Measurements from ENCODE around the gene CDCA8. TPM values are rescaled to one million over a fixed set of nuclear protein-coding genes. Genes with fewer than 3 reads are reported as not detected.

CDCA8 gene
- total and polyA plus RNA-seq, 8 donors, result 0.19 to 0.79 (median 0.44) TPM

DNA sequence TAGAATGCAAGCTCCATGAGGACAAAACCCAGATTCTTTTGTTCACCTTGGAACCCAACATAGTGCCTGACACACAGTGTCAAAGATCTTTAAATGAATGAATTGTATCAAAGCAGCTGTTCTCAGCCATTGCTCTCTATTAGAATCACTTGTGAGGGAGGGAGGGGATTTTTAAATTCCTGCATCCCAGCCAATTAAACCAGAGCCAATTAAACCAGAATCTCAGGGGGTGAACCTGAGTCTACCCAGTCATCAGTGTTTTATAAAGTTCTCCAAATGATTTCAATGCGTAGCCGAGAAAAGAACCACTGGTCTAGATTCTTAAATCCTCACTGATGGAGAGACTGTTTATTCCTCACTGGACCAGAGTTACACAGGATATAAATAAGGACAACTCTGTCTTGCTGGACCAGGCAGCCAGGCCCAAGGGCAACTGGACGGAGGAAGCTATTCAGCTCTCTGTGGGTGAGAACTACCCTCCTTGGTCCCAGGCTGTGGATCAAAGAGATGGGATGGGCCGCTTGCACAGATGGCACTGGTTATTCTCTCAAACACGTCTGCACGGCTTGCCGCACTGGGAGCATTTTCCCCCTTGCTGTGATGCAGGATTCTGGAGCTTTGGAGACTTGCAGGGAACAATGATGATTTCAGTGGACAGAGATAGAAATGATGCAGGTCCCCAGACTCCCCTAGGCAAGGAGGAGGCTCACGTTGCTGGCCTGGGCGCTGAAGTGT lies 20.0 kb upstream of the CDCA8 start:
- TF ChIP-seq, protein P1, sequence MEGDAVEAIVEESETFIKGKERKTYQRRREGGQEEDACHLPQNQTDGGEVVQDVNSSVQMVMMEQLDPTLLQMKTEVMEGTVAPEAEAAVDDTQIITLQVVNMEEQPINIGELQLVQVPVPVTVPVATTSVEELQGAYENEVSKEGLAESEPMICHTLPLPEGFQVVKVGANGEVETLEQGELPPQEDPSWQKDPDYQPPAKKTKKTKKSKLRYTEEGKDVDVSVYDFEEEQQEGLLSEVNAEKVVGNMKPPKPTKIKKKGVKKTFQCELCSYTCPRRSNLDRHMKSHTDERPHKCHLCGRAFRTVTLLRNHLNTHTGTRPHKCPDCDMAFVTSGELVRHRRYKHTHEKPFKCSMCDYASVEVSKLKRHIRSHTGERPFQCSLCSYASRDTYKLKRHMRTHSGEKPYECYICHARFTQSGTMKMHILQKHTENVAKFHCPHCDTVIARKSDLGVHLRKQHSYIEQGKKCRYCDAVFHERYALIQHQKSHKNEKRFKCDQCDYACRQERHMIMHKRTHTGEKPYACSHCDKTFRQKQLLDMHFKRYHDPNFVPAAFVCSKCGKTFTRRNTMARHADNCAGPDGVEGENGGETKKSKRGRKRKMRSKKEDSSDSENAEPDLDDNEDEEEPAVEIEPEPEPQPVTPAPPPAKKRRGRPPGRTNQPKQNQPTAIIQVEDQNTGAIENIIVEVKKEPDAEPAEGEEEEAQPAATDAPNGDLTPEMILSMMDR (IDR thresholded peaks at IDR 0.05), result no peak
- 45 to 55% methylated on average over 9 of the region's 9 CpGs for WGBS, 2 donors
- FAIRE-seq, result no peak

DNA sequence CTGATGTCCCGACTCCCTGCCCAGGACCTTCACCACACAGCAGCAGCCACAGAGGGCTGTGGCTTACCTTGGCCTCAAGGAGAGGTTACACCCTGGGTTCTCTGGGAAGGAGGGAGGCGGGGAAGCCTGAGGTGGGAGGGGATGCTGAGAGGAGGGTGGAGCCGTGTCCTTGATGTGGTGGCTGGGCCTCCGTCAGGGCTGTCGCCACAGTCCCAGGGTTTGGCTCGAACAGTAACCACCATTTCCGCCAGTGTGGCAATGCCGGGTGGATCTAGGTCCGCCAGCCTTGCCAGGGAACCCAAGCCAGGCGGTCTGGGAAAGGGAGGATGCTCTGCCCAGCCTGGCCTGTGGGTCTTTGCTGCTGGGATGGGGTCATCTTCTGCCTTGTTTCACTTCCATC lies 18.4 kb upstream of the CDCA8 start:
- peak in 1 of 6 donors; percentile 22 for DNase-seq
- TF ChIP-seq, protein P1 (IDR thresholded peaks at IDR 0.05), result no peak
- H3K27ac ChIP-seq, result no peak overlapping the region
- H3K36me3 ChIP-seq, result no peaks in the 10 kb centered on the region
- no peak overlapping the region for H3K4me3 ChIP-seq
- no peaks in the 10 kb centered on the region for H3K9me3 ChIP-seq
- WGBS, 2 donors, result 38 to 43% methylated on average over 10 of the region's 10 CpGs
- no peaks in the 10 kb centered on the region for H3K27me3 ChIP-seq
- no peak for ATAC-seq
- intact Hi-C loops (cut with DNase I), result no loop called here
- FAIRE-seq, result no peak
- H3K4me1 ChIP-seq, result no peaks in the 10 kb centered on the region

More for the DNA sequence above, 20.0 kb upstream of the CDCA8 start:
- Histone ChIP-seq H3K27me3 (no peaks in the 10 kb centered on the region), H3K4me1 (no peaks in the 10 kb centered on the region), H3K9me3 (no peaks in the 10 kb centered on the region), H3K36me3 (no peaks in the 10 kb centered on the region), H3K4me3 (no peak overlapping the region), H3K27ac (no peak overlapping the region)
- DNase-seq, result no peak
- intact Hi-C loops (cut with DNase I), result no loop called here
- ATAC-seq, result no peak

DNA sequence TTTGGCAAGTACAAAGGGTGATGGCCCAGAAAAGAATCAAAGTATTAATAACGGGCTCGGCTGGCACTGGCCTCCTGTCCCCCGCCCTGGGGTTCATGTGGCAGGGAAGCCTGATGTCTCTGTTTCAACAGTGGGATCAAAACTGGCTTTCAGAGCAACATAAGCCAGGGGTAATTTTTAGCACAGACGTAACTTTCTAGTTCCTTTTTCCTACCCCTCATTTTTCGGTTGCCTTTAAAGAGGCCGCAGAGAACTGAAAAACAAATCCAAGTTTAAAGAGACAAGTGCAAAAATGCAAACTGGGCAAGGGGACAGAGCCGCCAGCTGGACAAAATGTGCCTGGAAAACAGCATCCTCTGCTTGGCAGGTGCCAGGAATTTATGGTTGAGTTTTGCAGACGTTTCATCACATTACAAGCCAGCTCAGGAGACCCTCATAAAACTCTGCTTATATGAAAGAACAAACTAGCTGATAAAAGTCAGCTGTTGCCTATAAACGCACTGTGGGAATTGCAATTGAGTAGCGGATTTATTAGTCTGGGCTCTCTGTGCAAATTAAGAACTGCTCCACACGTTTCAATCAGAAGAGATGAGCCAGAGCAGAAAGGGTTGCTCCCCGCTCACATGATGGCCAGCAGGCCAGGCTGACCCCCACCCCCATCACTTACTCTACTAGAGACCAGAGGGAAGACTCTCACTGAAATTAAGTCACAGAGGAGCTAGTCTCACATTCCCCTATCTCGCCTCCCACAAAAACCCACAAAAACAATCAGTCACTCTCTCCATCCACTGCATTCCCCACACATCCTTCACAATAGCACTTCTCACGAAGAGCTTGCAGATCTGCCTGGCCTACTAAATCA lies 15.8 kb upstream of the CDCA8 start:
- TF ChIP-seq, protein P1 (IDR thresholded peaks at IDR 0.05), result no peak
- Histone ChIP-seq H3K36me3 (no peaks in the 10 kb centered on the region), H3K4me3 (no peak overlapping the region), H3K27ac (no peak overlapping the region), H3K27me3 (no peaks in the 10 kb centered on the region), H3K9me3 (no peaks in the 10 kb centered on the region), H3K4me1 (no peaks in the 10 kb centered on the region)
- ATAC-seq, result peak in 1 of 4 donors; percentile 17
- 45 to 57% methylated on average over 14 of the region's 14 CpGs for WGBS, 2 donors
- intact Hi-C loops (cut with DNase I), result no loop called here
- DNase-seq, result peak in 1 of 6 donors; percentile 7
- no peak for FAIRE-seq

DNA sequence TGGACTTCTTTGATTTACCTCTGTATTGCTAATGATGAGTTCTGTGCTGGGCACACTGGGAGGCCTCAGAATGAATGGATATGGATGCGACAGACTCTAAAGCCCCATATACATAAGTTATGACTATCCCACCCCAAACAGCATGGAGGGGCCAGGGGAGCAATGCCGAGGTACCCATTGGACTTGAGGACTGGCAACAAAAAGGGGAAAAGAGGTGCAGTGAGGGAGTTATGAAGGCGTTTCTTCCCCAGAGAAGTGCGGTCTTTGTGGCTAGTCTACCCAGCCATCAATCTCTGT lies 15.2 kb upstream of the CDCA8 start:
- intact Hi-C loops (cut with DNase I), result no loop called here
- no peak for FAIRE-seq

More for the DNA sequence above, 15.2 kb upstream of the CDCA8 start:
- Histone ChIP-seq H3K36me3 (no peaks in the 10 kb centered on the region), H3K27ac (no peak overlapping the region), H3K4me3 (no peak overlapping the region), H3K4me1 (no peaks in the 10 kb centered on the region), H3K9me3 (no peaks in the 10 kb centered on the region), H3K27me3 (no peaks in the 10 kb centered on the region)
- TF ChIP-seq, protein P1 (IDR thresholded peaks at IDR 0.05), result no peak
- DNase-seq (no peak), ATAC-seq (no peak)
- WGBS, 2 donors, result 46 to 50% methylated on average over 4 of the region's 4 CpGs

Measured in pancreas (tissue), 10 donors.